WTC11 (cell line): ENCODE data around the gene FSD2.

ENCODE experiments used
- CTCF ChIP-seq: fragments of 200-600 bp; IDR thresholded peaks from 2 replicates; pipeline ENCODE4 v1.8.0; 2022; ENCODE audit warnings: antibody characterized with exemption
- SOX15 ChIP-seq: fragments of 250-450 bp; sonication (Bioruptor Pico); IDR thresholded peaks from 2 replicates; pipeline ENCODE4 v1.9.0; 2021; ENCODE audit warnings: mild to moderate bottlenecking
- ZNF512 ChIP-seq: sonication (generic); formaldehyde crosslinking; IDR thresholded peaks from 2 replicates; pipeline ENCODE4 v1.8.1; 2022; ENCODE audit warnings: missing genetic modification reagents, borderline replicate concordance

GRCh38 chr15:82835391-82835917 is 29.6 kb upstream of the FSD2 start:
- TF ChIP-seq CTCF (no peak), SOX15 (no peak), ZNF512 (CRISPR knock-in tag) (no peak)
